NCI-H1417 (cell line): ENCODE results near the gene CCDC63.
"Not testable (repeated sequence)": the region's sequence is repeated elsewhere in the genome, so short reads cannot be mapped to it uniquely, and the experiment has no call there.

Experiments used
- DNase-seq, 3 experiments: peaks; one replicate each; lab custom pipeline; 2025; lab: John Stamatoyannopoulos, UW

CCDC63 gene

DNA sequence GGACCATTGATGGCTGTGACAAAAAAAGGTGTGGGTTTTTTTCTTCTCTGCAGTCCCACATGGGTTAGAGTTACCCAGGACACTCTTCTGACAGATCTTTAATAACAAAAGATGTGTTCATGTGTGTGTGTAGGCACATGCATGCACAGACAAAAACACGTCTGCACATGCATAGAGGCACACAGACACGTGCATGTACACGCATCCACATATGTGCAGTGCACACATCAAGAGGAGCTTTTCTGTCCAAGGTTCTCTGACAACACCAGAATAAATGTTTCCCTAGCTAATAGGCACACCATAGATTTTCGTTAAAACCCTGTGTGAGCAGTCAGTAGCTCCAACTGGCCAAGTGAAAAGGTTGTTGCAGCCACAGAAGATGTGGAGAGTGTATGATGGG is 76.4 kb downstream of the CCDC63 start:
- DNase-seq = no peak

- no peak for DNase-seq
Measured at GRCh38 chr12:110923692-110924334, 77.0 kb downstream of the CCDC63 start.

DNA sequence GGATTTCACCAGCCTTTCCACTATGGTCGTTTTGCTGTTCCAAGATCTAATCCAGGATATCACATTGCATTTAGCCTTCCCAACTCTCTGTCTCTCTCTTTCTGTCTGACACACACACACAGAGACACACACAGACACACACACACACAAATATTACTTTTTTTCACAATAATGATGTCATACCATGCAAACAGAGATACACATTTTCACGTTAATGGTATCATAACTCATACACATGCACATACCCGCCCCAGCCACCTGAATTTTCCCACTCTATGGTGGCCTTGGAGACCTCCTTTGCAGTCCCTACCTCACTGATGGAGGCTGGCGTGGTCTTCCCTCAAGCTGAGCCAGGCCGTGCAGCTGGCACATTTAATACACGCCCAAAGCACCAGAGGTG is 80.8 kb downstream of the CCDC63 start:
- DNase-seq = no peak

DNA sequence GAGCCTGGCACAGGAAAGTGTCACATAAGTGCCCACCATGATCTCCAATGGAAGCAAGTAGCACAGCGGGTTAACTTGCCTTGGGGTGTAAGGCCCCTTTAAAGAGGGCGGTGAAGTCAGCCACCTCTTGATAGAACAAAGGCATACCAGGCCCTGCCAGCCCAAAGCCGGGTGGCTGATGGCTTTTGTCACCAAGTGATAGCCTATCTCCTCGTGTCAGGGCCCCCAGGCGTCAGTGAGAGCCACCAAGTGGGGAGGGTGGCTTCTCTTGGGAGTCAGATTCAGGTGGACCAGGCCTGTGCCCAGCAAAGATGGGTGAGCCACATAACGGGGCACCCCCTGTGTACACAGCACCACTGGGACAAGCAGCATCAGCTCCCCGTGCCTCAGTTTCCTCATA is 81.9 kb downstream of the CCDC63 start:
- DNase-seq = no peak

- DNase-seq = no peak
Measured at GRCh38 chr12:110929818-110930217, 83.0 kb downstream of the CCDC63 start.

DNA sequence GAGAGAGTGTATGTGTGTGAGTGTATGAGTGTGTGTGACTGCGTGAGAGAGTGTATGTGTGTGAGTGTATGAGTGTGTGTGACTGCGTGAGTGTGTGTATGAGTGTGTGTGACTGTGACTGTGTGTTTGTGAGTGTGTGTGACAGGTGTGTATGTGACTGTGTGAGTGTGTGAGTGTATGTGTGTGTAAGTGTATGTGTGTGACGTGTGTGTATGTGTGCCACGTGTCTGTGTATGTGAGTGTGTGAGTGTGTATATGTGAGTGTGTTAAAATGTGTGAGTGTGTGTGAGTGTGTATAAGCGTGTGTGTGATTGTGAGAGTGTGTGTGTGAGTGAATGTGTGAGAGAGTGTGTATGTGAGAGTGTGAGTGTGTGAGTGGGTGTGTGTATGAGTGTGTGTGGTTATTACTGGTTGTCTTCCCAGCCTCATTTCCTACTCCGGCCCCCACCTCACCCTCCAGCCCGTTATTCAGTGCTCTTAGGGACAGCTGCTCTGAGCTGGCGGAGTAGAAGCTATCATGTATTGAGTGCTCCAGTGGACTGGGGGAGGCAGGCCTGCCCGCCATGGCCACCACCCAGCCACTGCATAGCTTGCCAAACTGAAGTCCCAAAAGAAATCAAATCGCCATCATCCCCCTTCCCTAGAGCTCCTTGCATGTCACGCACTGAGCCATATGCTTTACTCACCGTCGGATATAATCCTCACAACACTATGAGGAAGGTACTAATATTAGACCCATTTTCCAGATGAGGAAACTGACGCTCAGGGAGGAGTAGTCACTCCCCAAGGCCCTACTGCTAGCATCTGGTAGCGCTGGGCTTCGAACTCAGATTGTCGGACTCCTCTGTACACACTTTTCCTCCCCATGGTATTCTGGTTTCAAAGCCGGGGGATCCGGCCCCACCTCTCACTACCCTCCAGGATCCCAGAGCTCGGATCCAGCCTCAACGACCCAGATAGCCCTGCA is 83.8 kb downstream of the CCDC63 start:
- no peak for DNase-seq

GRCh38 chr12:110931315-110931728 is 84.5 kb downstream of the CCDC63 start:
- no peak for DNase-seq

GRCh38 chr12:110932046-110932445 is 85.3 kb downstream of the CCDC63 start:
- no peak for DNase-seq

DNA sequence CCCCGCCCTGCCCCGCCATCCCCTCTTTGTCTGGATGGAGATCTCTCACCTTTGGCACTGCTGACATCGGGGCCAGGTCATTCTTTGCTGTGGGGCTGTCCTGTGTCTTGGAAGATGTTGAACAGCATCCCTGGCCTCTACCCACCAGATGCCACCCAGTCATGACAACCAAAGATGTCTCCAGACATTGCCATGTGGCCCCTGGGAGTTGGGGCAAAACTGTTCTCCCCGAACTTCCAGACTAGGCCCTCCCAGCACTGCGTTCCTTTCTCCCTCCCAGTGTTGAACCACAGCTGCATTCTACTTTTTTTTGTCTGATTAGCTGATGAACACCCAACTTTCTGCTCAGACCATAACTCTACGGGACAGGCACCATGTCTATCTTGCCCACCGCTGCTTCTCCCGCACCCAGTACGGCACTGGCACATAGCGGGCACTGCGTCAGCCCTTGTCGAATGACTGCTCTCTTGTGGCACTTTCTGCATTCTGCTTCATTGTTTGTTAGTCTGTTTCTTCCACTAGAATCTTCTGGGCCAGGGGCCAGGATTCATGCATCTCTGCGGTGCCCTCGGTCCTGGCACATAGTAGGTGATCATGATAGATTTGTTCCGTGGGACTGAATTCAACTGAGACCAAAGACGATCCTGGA is 86.7 kb downstream of the CCDC63 start:
- DNase-seq = no peak

DNA sequence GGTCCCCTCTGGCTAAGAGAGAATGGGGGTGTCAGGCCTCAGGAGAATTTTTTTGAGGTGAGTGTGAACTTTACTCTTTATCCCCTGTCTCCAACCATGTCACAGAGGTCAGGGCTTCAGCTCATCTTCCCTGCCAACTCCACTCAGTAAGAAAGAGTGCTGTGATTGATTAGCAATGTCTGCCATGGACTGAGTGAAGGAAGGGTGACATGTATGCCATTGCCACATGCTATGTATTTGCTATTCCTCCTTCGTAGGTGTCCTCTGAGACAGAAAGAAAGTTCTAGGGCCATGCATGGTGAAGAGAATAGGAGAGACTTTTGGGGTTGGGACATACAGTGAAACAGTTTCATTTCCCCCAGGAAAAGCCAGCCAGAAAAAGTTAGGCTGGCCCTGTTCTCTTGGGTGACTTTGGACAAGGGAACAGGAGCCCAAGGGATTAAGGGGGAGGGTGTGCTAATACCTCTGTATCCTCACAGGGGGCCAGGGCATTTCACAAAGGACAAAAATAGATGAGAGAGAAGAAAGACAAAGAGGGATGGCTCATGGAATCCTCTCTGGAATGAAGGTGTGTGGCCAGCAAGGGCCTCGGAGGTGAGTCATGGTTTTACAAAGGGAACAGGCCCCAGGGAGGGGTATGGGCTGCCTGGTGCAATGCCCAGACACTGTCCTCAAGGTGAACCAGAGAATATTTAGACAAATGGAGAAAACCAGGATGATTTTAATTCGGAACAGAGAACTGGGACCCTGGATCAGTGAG is 87.5 kb downstream of the CCDC63 start:
- no peak for DNase-seq

DNA sequence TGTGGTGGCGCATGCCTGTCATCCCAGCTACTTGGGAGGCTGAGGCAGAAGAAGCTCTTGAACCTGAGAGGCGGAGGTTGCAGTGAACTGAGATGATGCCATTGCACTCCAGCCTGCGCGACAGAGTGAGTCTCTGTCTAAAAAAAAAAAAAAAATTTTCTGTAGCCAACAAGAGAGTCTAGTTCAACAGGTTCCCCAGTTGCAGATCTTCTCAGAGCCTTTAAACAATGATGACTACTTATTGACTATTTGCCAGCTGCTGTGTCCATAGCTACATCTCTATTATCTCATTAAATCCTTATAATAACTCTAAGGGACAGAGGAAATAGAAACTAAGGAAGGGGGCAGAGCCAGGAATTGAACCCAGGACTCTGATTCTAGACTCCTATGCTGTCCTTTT is 88.8 kb downstream of the CCDC63 start:
- no peak for DNase-seq

DNA sequence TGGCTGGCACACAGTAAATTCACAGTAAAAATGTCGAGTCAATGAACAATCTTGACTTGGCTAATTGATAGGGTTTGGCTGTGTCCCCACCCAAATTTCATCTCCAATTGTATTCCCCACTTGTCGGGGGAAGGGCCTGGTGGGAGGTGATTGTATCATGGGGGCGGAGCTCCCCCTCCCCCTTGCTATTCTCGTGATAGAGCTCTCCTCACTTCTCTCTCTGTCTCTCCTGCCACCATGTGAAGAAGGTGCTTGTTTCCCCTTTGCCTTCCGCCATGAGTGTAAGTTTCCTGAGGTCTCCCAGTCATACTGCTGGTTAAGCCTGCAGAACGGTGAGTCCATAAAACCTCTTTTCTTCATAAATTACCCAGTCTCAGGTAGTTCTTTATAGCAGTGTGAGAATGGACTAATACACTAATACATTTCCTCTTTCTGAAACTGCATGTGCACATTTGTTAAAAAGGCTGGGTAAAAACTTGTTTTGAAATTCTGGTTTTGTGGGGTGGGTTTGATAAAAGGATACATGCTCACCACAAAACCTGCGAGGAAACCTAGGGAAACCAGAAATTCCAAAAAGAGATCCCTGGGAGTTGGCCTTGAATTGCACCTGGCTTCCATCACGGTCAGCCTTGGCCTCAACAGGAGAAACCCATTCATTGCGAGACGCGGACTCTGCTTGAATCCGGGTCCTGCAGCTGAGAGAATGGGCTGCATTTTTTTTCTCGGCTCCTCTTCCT is 89.7 kb downstream of the CCDC63 start:
- DNase-seq = no peak

GRCh38 chr12:110937104-110937641 is 90.4 kb downstream of the CCDC63 start:
- DNase-seq = peak in 2 of 3 experiments; percentile 17 to 70

GRCh38 chr12:110940296-110940695 is 93.5 kb downstream of the CCDC63 start:
- no peak for DNase-seq

DNA sequence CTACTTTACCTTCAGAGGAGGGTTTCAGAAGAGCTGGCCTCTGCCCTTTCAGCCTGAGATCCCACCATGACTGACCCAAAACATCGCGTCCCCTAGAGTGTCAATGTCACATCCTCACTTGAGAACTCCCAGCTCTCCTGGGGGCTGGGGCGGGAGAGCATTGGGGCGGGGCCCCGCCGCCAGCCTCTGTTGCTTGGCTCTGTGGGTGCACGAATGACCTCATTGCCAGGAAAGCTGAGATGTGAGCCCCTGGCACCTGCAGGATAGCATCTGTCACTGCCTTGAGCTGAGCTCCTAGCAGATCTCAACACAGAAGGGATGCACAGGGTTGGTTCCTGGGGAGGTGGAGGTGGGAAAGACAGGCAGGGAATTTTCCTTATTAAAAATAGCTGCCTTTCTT is 94.1 kb downstream of the CCDC63 start:
- DNase-seq = no peak

GRCh38 chr12:110941391-110941790 is 94.6 kb downstream of the CCDC63 start:
- DNase-seq = no peak

DNA sequence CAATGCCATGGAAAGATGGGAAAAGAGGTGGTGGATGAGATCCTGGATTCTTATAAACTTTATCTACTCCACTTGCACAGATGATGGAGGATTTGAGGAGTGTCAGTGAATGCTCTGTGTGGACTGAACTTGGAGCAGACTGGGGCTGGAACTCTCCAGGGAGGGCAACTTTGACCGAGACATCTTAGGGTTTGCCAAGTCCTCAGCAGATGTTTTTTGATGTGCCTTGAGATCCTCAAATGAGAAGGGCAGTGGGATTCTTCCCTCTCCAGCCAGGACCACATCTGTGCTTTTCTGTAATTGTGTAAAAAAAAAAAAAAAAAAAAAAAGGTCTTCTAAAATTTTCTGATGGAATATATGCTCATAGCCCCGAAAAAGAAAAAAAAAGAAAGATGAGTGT is 96.6 kb downstream of the CCDC63 start:
- DNase-seq = no peak

- no peak for DNase-seq
Measured at GRCh38 chr12:110948041-110948440, 101.3 kb downstream of the CCDC63 start.

DNA sequence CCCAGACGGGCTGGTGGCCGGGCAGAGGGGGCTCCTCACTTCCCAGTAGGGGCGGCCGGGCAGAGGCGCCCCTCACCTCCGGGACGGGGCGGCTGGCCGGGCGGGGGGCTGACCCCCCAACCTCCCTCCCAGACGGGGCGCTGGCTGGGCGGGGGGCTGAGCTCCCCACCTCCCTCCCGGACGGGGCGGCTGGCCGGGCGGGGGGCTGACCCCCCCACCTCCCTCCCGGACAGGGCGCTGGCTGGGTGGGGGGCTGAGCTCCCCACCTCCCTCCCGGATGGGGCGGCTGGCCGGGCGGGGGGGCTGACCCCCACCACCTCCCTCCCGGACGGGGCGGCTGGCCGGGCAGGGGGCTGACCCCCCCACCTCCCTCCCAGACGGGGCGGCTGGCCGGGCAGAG is 103.7 kb downstream of the CCDC63 start:
- not testable (repeated sequence) for DNase-seq

GRCh38 chr12:110950867-110951266 is 104.1 kb downstream of the CCDC63 start:
- not testable (repeated sequence) for DNase-seq
